HepG2 (cell line): ENCODE results near the gene AGTRAP. TPM values are rescaled to one million over a fixed set of nuclear protein-coding genes. Genes with fewer than 3 reads are reported as not detected.

ENCODE experiments used
- ISX ChIP-seq: sonication (generic); formaldehyde crosslinking; conservative IDR thresholded peaks from 2 replicates; pipeline ENCODE4 v1.5.0; 2020; ENCODE audit warnings: missing genetic modification reagents
- KLF6 ChIP-seq: IDR thresholded peaks from 2 replicates; pipeline ENCODE4 v1.8.0; 2016; ENCODE audit warnings: missing biosample characterization, missing genetic modification reagents
- MXD4 ChIP-seq: IDR thresholded peaks from 2 replicates; pipeline ENCODE4 v1.6.1; 2016; ENCODE audit warnings: mild to moderate bottlenecking, missing biosample characterization, missing genetic modification reagents
- RBFOX2 ChIP-seq: fragments of 200-400 bp; formaldehyde crosslinking; IDR thresholded peaks from 2 replicates; pipeline ENCODE4 v1.6.1; 2017; ENCODE audit warnings: low read depth, mild to moderate bottlenecking, low read length
- REL ChIP-seq: sonication (generic); formaldehyde crosslinking; conservative IDR thresholded peaks from 2 replicates; pipeline ENCODE4 v1.8.0; 2022; ENCODE audit warnings: mild to moderate bottlenecking, missing genetic modification reagents, moderate library complexity
- SIN3B ChIP-seq: fragments of 150-350 bp; IDR thresholded peaks from 2 replicates; pipeline ENCODE4 v1.6.1; 2014; ENCODE audit warnings: low read length
- SNAPC2 ChIP-seq: sonication (generic); formaldehyde crosslinking; IDR thresholded peaks from 2 replicates; pipeline ENCODE4 v1.8.1; 2022; ENCODE audit warnings: mild to moderate bottlenecking, missing genetic modification reagents
- TGIF2 ChIP-seq: IDR thresholded peaks from 2 replicates; pipeline ENCODE4 v1.6.1; 2016; ENCODE audit warnings: control low read depth, missing compliant biosample characterization
- YY1 ChIP-seq: IDR thresholded peaks from 2 replicates; pipeline ENCODE4 v1.6.1; 2011; ENCODE audit warnings: low read length, low read depth, moderate library complexity, mild to moderate bottlenecking; ENCODE audit not compliant: insufficient read depth, insufficient replicate concordance
- ZFX ChIP-seq: sonication (generic); formaldehyde crosslinking; IDR thresholded peaks from 2 replicates; pipeline ENCODE4 v1.4.0; 2020; ENCODE audit warnings: mild to moderate bottlenecking, low read depth, missing genetic modification reagents, moderate library complexity
- ZFY ChIP-seq: sonication (generic); formaldehyde crosslinking; IDR thresholded peaks from 2 replicates; pipeline ENCODE4 v1.4.0; 2020; ENCODE audit warnings: missing genetic modification reagents
- ZNF230 ChIP-seq: sonication (generic); formaldehyde crosslinking; IDR thresholded peaks from 2 replicates; pipeline ENCODE4 v1.4.0; 2020; ENCODE audit warnings: mild to moderate bottlenecking, missing genetic modification reagents
- ZNF335 ChIP-seq: sonication (generic); formaldehyde crosslinking; IDR thresholded peaks from 2 replicates; pipeline ENCODE4 v1.4.0; 2020; ENCODE audit warnings: missing genetic modification reagents
- ZNF343 ChIP-seq: sonication (generic); formaldehyde crosslinking; IDR thresholded peaks from 2 replicates; pipeline ENCODE4 v1.4.0; 2020; ENCODE audit warnings: mild to moderate bottlenecking, missing genetic modification reagents
- ZNF556 ChIP-seq: sonication (generic); formaldehyde crosslinking; IDR thresholded peaks from 2 replicates; pipeline ENCODE4 v1.4.0; 2020; ENCODE audit warnings: mild to moderate bottlenecking, missing genetic modification reagents, borderline replicate concordance
- polyA plus RNA-seq, 8 experiments: library from polyadenylated mRNA; depleted of rRNA in 3 of 8; stranded (reverse) in 7 of 8; unstranded in 1 of 8; fragments of >200 nt; fragmentation: Illumina TruSeq in 4 of 8; extraction: Trizol in 4 of 8; gene quantifications; 2 replicates each; pipeline versions ENCODE4 v1.2.1 to v1.2.3, GENCODE V29; 2011 to 2016; ENCODE audit warnings: low read depth in 4 of 8, missing spikeins in 1 of 8, mixed read lengths in 1 of 8; ENCODE audit not compliant: insufficient read depth in 1 of 8
- total RNA-seq, 5 experiments: library from RNA; depleted of rRNA; stranded (reverse); fragments of >200 nt; fragmentation: Illumina TruSeq; extraction: Trizol; gene quantifications; 2 replicates each; pipeline ENCODE4 v1.2.3, GENCODE V29; 2016; ENCODE audit warnings: low read depth in 1 of 5
- TF ChIP-seq, protein P1 (sequence below): sonication (generic); formaldehyde crosslinking; IDR thresholded peaks from 2 replicates; pipeline ENCODE4 v1.4.0; 2020; ENCODE audit warnings: missing genetic modification reagents
- TF ChIP-seq, protein P2 (sequence below): sonication (generic); formaldehyde crosslinking; IDR thresholded peaks from 2 replicates; pipeline ENCODE4 v1.4.0; 2020; ENCODE audit warnings: missing genetic modification reagents, borderline replicate concordance
- TF ChIP-seq, protein P3 (sequence below), 2 experiments: IDR thresholded peaks; 2 replicates each; pipeline ENCODE4 v1.6.1; 2011 to 2012; ENCODE audit warnings: low read length in 2 of 2, borderline replicate concordance in 1 of 2, low read depth in 1 of 2, mild to moderate bottlenecking in 1 of 2, moderate library complexity in 1 of 2
- TF ChIP-seq, protein P4 (sequence below): sonication (generic); formaldehyde crosslinking; IDR thresholded peaks from 2 replicates; pipeline ENCODE4 v1.8.1; 2023; ENCODE audit warnings: mild to moderate bottlenecking, inconsistent platforms, moderate library complexity, missing genetic modification reagents, borderline replicate concordance

Gene AGTRAP
- total and polyA plus RNA-seq, 2 of the 13 experiments (the other 11 are each of a cell fraction or from before 2014, with no cell fraction given), result 28.3 to 32.0 TPM

DNA sequence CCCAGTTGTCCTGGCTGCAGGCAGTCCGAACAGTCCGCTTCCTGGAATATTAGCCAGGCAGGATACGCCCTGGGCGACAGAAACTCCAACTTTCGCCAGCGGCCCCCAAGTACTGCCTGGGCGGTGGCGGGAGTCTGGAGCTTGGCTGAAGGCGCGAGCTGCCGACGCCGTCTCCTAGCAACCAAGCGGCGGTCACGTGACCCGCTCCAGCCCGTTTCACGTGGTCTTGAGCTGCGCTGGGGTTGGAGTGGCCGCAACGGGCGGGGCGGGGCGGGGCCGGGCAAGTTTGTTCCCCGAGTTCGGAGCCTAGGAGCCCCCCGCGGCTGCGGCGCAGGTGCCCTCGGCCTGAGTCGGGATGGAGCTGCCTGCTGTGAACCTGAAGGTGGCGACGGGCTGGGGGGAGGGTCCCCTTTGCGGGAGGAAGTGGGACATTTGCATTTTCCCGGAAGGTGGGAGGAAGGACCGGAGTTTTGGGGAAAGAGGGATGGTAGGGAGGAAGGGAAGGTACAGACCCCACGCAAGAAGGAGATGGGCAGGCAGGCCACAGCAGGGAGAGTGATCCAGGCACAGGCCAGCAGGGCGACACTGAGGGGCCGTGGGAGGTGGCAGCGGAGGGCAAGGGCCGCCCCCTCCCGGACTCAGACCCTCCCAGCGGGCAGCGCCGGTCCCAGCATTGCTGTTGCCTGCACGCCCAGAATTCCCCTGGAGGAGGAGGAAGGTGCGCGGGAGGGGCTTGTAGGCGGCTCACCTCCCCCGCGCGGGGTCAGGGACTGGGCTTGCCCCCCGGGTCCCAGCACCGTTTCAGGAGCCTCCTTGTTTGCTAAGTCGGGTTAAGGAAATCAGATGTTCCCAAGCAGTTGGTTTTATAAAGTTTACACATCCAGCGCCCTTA lies at the start of gene AGTRAP (continued):
- TF ChIP-seq, protein P1, sequence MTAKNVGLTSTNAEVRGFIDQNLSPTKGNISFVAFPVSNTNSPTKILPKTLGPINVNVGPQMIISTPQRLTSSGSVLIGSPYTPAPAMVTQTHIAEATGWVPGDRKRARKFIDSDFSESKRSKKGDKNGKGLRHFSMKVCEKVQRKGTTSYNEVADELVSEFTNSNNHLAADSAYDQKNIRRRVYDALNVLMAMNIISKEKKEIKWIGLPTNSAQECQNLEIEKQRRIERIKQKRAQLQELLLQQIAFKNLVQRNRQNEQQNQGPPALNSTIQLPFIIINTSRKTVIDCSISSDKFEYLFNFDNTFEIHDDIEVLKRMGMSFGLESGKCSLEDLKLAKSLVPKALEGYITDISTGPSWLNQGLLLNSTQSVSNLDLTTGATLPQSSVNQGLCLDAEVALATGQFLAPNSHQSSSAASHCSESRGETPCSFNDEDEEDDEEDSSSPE, result peak; percentile 77
- TF ChIP-seq MXD4 (CRISPR knock-in tag) (peak; percentile 48; the same call in 1 of the 2 replicates), RBFOX2 (peak; percentile 75), REL (CRISPR knock-in tag) (no peak), YY1 (no peak), SNAPC2 (CRISPR knock-in tag) (0 out of 2 replicates have a peak, but pooled peaks have one; percentile 27), ZNF230 (CRISPR knock-in tag) (peak; percentile 79; the same call in 1 of the 2 replicates), TGIF2 (CRISPR knock-in tag) (no peak), ISX (no peak), ZFY (CRISPR knock-in tag) (peak; percentile 54; the same call in 1 of the 2 replicates), ZNF556 (CRISPR knock-in tag) (peak; percentile 66; the same call in 1 of the 2 replicates), ZNF335 (CRISPR knock-in tag) (0 out of 2 replicates have a peak, but pooled peaks have one; percentile 26), KLF6 (CRISPR knock-in tag) (no peak), ZFX (CRISPR knock-in tag) (peak; percentile 71), SIN3B (no peak), ZNF343 (CRISPR knock-in tag) (peak; percentile 38; the same call in 1 of the 2 replicates)
- TF ChIP-seq, protein P2, sequence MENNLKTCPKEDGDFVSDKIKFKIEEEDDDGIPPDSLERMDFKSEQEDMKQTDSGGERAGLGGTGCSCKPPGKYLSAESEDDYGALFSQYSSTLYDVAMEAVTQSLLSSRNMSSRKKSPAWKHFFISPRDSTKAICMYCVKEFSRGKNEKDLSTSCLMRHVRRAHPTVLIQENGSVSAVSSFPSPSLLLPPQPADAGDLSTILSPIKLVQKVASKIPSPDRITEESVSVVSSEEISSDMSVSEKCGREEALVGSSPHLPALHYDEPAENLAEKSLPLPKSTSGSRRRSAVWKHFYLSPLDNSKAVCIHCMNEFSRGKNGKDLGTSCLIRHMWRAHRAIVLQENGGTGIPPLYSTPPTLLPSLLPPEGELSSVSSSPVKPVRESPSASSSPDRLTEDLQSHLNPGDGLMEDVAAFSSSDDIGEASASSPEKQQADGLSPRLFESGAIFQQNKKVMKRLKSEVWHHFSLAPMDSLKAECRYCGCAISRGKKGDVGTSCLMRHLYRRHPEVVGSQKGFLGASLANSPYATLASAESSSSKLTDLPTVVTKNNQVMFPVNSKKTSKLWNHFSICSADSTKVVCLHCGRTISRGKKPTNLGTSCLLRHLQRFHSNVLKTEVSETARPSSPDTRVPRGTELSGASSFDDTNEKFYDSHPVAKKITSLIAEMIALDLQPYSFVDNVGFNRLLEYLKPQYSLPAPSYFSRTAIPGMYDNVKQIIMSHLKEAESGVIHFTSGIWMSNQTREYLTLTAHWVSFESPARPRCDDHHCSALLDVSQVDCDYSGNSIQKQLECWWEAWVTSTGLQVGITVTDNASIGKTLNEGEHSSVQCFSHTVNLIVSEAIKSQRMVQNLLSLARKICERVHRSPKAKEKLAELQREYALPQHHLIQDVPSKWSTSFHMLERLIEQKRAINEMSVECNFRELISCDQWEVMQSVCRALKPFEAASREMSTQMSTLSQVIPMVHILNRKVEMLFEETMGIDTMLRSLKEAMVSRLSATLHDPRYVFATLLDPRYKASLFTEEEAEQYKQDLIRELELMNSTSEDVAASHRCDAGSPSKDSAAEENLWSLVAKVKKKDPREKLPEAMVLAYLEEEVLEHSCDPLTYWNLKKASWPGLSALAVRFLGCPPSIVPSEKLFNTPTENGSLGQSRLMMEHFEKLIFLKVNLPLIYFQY (CRISPR knock-in tag), result no peak
- TF ChIP-seq, protein P3, sequence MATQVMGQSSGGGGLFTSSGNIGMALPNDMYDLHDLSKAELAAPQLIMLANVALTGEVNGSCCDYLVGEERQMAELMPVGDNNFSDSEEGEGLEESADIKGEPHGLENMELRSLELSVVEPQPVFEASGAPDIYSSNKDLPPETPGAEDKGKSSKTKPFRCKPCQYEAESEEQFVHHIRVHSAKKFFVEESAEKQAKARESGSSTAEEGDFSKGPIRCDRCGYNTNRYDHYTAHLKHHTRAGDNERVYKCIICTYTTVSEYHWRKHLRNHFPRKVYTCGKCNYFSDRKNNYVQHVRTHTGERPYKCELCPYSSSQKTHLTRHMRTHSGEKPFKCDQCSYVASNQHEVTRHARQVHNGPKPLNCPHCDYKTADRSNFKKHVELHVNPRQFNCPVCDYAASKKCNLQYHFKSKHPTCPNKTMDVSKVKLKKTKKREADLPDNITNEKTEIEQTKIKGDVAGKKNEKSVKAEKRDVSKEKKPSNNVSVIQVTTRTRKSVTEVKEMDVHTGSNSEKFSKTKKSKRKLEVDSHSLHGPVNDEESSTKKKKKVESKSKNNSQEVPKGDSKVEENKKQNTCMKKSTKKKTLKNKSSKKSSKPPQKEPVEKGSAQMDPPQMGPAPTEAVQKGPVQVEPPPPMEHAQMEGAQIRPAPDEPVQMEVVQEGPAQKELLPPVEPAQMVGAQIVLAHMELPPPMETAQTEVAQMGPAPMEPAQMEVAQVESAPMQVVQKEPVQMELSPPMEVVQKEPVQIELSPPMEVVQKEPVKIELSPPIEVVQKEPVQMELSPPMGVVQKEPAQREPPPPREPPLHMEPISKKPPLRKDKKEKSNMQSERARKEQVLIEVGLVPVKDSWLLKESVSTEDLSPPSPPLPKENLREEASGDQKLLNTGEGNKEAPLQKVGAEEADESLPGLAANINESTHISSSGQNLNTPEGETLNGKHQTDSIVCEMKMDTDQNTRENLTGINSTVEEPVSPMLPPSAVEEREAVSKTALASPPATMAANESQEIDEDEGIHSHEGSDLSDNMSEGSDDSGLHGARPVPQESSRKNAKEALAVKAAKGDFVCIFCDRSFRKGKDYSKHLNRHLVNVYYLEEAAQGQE (IDR thresholded peaks at IDR 0.05; ENCODE audit: borderline replicate concordance in 1 of 2, low read depth in 1 of 2, low read length in 2 of 2), result no peak
- TF ChIP-seq, protein P4, sequence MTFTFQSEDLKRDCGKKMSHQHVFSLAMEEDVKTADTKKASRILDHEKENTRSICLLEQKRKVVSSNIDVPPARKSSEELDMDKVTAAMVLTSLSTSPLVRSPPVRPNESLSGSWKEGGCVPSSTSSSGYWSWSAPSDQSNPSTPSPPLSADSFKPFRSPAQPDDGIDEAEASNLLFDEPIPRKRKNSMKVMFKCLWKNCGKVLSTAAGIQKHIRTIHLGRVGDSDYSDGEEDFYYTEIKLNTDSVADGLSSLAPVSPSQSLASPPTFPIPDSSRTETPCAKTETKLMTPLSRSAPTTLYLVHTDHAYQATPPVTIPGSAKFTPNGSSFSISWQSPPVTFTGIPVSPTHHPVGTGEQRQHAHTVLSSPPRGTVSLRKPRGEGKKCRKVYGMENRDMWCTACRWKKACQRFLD, result peak; percentile 24; the same call in 1 of the 2 replicates
